ENCODE data around the gene EFNA5. TPM values are rescaled to one million over a fixed set of nuclear protein-coding genes. Genes with fewer than 3 reads are reported as not detected.

Gene EFNA5
- total RNA-seq, 1 donor: 6.5 TPM

- TF ChIP-seq CTCF (IDR thresholded peaks at IDR 0.05; ENCODE audit: insufficient read depth, low read depth, low read length): no peak
- H3K4me3 ChIP-seq (ENCODE audit: low read depth, low read length): no peak overlapping the region
- no peak for DNase-seq (ENCODE audit: low read depth)
Measured at GRCh38 chr5:107592515-107592914, 78.2 kb downstream of the EFNA5 start.

- TF ChIP-seq CTCF (IDR thresholded peaks at IDR 0.05; ENCODE audit: insufficient read depth, low read depth, low read length): no peak
- peak; percentile 16 for DNase-seq (ENCODE audit: low read depth)
- H3K4me3 ChIP-seq (ENCODE audit: low read depth, low read length): no peak overlapping the region
Measured at GRCh38 chr5:107590686-107591085, 80.1 kb downstream of the EFNA5 start.

- no peak overlapping the region for H3K4me3 ChIP-seq (ENCODE audit: low read depth, low read length)
- peak; percentile 20 for DNase-seq (ENCODE audit: low read depth)
- TF ChIP-seq CTCF (IDR thresholded peaks at IDR 0.05; ENCODE audit: insufficient read depth, low read depth, low read length): no peak
Measured at GRCh38 chr5:107589520-107590193, 81.1 kb downstream of the EFNA5 start.

- no peak for TF ChIP-seq CTCF (IDR thresholded peaks at IDR 0.05; ENCODE audit: insufficient read depth, low read depth, low read length)
- no peak overlapping the region for H3K4me3 ChIP-seq (ENCODE audit: low read depth, low read length)
- no peak for DNase-seq (ENCODE audit: low read depth)
Measured at GRCh38 chr5:107582625-107583024, 88.1 kb downstream of the EFNA5 start.

- H3K4me3 ChIP-seq (ENCODE audit: low read depth, low read length): no peak overlapping the region
- peak; percentile 72 for DNase-seq (ENCODE audit: low read depth)
- no peak for TF ChIP-seq CTCF (IDR thresholded peaks at IDR 0.05; ENCODE audit: insufficient read depth, low read depth, low read length)
Measured at GRCh38 chr5:107580889-107581820, 89.6 kb downstream of the EFNA5 start.

- no peak overlapping the region for H3K4me3 ChIP-seq (ENCODE audit: low read depth, low read length)
- no peak for DNase-seq (ENCODE audit: low read depth)
- TF ChIP-seq CTCF (IDR thresholded peaks at IDR 0.05; ENCODE audit: insufficient read depth, low read depth, low read length): no peak
Measured at GRCh38 chr5:107578051-107578635, 92.6 kb downstream of the EFNA5 start.
